ENCODE results near the gene NEAT1.

DNA sequence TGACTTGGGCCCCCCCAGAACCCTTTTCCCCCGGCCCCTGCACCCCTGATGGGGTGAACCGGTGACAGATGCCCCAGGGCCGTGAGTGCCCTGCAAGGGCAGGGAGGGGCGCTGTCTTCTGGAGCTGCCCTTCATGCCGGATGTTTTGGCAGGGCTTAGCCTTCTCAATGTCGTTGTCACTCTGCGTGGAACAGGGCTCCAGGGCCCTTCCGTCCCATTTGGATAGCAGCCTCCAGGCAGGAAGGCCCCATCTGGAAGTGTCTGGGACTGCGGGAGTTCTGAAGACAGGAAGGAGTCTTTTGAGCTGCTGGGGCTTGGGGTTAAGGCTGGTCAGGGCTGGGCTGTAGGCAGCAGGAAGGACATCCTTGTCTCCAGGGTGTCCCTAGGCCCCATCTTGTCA lies 31.6 kb upstream of the NEAT1 start:
- TF ChIP-seq, protein P1, sequence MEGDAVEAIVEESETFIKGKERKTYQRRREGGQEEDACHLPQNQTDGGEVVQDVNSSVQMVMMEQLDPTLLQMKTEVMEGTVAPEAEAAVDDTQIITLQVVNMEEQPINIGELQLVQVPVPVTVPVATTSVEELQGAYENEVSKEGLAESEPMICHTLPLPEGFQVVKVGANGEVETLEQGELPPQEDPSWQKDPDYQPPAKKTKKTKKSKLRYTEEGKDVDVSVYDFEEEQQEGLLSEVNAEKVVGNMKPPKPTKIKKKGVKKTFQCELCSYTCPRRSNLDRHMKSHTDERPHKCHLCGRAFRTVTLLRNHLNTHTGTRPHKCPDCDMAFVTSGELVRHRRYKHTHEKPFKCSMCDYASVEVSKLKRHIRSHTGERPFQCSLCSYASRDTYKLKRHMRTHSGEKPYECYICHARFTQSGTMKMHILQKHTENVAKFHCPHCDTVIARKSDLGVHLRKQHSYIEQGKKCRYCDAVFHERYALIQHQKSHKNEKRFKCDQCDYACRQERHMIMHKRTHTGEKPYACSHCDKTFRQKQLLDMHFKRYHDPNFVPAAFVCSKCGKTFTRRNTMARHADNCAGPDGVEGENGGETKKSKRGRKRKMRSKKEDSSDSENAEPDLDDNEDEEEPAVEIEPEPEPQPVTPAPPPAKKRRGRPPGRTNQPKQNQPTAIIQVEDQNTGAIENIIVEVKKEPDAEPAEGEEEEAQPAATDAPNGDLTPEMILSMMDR (IDR thresholded peaks at IDR 0.05): no peak
- TF ChIP-seq EP300 (IDR thresholded peaks at IDR 0.05): no peak

Measured in esophagus muscularis mucosa (tissue), 3 donors.